ENCODE results near the gene FAM76A. TPM values are rescaled to one million over a fixed set of nuclear protein-coding genes. Genes with fewer than 3 reads are reported as not detected.
"Not testable (repeated sequence)": the region's sequence is repeated elsewhere in the genome, so short reads cannot be mapped to it uniquely, and the experiment has no call there.

FAM76A gene
- total RNA-seq, 1 donor from 2014 or later: 10.9 TPM

GRCh38 chr1:27724961-27725373, 794 bp upstream of the FAM76A start:
- DNase-seq: no peak

GRCh38 chr1:27726173-27727044, 648 bp downstream of the FAM76A start:
- DNase-seq: no peak

DNA sequence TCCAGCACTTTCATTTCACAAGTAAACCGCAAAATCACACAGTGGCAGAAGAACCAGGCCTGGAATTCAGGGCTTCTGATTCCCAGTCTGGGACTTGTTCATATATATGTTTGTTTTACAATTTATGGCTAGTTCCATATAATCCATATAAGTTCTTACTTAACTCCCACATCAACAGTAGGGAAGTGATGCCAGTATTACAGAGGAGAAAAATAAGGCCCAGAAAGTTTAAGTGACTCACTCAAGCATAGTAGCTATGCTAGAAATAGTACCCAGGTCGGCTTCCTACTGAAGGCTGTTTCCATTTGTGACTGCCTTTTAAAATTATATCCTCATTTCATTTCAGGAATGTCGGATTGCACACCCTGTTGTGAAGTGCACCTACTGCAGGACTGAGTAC, 1.4 kb downstream of the FAM76A start:
- DNase-seq: no peak

DNA sequence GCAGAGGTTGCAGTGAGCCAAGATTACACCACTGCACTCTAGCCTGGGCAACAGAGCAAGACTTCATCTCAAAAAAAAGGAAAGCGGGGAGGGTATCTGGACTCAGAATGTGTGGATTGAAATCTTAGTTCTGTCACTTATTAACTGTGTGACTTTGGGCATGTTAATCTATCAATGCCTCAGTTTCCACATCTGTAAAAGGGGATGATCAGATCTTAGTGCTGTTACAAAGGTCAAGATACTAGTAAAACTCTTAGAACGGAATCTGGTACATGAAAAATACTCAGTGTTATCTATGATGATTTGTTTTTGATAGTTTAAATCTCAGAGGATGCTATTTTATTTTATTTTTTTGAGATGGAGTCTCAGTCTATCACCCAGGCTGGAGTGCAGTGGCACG, 10.5 kb downstream of the FAM76A start:
- no peak for DNase-seq

DNA sequence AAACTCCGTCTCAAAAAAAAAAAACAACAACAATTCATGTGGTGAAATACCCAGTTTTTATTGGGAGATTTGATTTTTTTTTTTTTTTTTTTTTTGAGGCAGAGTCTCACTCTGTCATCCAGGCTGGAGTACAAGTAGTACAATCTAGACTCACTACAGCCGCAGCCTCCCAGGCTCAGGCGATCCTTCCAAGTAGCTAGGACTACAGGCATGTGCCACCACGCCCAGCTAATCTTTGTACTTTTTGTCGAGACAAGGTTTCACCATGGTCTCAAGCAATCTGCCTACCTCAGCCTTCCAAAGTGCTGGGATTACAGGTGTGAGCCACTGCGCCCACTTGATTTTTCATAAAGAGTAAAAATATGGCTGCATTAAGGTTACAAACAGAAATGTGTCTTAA, 15.4 kb downstream of the FAM76A start:
- no peak for DNase-seq

- DNase-seq: no peak
Observed at GRCh38 chr1:27744556-27744955, 18.8 kb downstream of the FAM76A start.

- no peak for DNase-seq
Observed at GRCh38 chr1:27745466-27745865, 19.7 kb downstream of the FAM76A start.

DNA sequence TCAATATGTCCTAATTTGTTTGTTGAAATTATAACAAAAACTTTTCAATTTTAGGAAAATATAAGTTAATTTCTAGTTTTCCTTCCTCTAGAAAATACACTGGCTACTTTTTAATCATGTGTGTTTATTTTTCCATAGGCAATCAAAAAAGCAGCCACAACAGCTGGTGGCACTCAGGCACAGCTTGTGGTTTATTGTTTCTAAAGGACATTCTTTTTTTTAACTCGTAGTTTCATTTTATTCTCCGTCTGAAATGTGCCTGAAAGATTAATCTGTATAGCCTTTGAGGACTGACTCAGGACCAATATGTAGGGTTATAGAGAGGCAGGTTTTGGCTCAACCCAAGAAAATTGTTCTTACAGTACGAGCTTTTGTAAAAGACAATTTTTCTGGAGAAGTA, 26.6 kb downstream of the FAM76A start:
- no peak for DNase-seq

DNA sequence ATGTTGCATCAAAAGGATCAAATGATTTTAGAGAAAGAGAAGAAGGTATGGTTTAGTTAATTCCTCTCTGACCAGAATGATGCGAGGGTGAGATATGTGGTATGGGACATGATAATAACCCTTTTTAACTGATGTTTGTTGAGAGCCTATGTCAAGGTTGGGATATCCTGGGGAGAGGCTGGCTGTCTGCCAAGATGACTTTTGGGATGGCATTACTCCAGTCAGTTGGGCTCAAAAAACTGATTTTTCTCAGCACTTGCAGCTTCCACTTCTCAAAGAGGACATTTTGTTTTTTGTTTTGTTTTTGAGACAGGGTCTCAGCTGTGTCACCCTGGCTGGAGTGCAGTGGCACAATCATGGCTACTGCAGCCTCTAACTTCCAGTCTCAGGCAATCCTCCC, 29.5 kb downstream of the FAM76A start:
- DNase-seq: no peak

DNA sequence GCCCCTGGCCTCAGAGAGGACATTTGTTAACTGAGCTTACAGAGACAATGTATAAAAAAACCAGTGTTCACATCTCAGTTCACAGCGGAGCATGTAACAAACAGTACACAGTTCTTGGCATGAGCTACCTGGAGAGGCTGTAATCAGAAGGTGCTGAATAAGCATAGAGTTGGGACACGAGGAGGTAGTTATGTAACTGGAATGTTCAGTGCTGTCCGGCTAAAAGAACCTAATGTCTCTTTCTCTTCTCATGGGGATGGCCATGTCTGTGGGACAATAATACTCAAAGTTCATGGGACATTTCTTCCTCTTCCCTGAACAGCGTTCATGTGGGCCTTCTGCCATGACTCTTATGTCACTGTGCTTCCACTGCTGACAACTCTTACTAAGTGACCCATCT, 30.1 kb downstream of the FAM76A start:
- DNase-seq: no peak

DNA sequence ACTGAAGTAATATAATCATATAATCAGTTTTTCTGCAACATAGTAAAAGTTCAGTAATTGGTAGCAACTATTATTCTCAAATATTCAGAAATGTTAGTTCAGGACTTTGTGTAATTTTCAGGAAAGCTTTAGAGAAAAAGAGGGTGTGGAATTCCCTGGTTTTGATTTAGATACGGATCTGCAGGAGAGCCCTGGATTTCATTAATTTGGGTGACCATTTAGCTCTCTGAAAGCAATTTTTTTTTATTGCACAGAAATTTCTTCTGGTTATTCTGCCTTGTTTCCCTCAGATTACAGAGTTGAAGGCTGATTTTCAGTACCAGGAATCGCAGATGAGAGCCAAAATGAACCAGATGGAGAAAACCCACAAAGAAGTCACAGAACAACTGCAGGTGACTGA, 33.5 kb downstream of the FAM76A start:
- DNase-seq: no peak

DNA sequence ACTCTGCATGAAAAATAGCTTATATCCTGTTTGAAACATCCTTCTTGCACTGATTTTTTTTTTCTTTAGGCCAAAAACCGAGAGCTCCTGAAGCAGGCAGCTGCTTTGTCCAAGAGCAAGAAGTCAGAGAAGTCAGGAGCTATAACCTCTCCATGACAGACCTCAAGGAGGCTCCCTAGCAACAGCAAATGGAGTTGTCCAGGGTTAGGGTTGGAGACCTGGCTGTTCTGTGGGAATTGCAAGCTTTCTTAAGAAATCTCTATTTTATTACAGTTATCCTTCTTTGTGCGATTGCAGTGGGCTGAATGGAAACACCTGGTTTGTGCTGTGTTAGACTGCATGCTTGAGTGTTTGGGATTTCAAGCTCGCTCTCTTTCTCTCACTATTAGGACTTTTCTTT, 34.7 kb downstream of the FAM76A start:
- DNase-seq: no peak

DNA sequence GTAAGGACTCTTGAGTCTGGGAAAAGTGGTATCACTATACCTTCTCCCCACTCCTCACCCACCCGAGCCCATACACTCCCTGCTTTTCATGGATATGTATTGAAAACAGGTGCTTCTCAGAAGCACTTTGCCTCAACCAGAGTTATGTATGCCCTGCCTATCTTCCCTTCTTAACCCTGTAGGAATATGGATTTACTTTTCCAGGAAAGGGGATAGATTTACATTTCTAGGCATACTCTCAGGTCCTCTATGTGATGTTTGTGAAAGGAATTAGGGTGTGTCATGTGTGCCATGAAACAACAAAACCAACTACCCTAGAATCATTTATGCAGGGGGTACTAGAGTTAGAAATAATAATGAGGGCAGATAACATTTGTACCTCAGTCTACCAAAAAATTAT, 36.3 kb downstream of the FAM76A start:
- no peak for DNase-seq

GRCh38 chr1:27763358-27763757, 37.6 kb downstream of the FAM76A start:
- no peak for DNase-seq

- DNase-seq: peak; percentile 3
Observed at GRCh38 chr1:27770293-27770830, 44.6 kb downstream of the FAM76A start.

- DNase-seq: peak; percentile 64
Observed at GRCh38 chr1:27772036-27772931, 46.5 kb downstream of the FAM76A start.

- peak; percentile 99 for DNase-seq
Observed at GRCh38 chr1:27772932-27773825, 47.4 kb downstream of the FAM76A start, which contains the start of gene STX12. Gene STX12 (plus strand): TSS chr1:27773219. CDS start chr1:27773308, 89 bp downstream.

DNA sequence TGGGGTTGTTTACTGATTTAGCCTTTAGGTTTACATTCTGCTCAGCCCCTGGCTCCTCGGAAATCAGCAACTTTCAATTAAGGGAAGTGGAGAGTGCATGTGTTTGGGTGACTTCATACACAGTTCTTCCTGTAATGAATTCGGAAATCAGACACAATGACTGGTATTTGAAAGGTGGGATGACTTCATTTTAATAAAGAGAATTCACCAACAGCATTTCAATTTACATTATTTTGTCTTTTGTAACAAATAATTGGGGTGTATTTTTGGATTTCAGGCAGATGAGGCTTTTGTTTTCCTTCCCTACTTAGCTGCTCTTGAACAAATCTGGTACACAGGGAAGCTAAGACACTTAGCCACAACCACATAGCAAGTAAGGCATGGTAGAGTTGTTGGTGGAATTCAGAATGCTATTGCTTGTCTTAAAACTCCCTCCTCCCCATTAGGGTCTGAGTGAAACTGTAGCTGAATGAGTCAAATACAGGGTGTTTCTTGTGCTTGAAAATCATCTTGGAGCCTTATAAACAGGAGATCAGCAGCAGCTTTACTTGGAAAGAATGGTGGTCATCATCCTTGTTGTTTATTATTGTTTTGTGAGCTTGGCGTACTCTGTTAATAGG, 48.2 kb downstream of the FAM76A start:
- no peak for DNase-seq

- DNase-seq: no peak
Observed at GRCh38 chr1:27774654-27775053, 48.9 kb downstream of the FAM76A start.

DNA sequence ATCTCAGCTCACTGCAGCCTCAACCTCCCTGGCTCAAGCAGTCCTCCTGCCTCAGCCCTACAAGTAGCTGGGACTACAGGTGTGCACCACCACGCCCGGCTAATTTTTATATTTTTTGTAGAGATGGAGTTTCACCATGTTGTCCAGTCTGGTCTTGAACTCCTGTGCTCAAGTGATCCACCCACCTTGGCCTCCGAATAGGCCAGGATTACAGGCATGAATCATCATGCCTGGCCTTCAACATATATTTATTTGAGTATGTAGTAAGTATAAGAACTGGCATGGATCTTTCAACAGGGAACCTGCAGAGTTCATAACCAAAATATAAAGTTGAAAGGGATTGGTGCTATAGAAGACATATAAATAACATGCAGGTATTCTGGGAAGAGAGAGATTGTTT, 49.6 kb downstream of the FAM76A start:
- not testable (repeated sequence) for DNase-seq

DNA sequence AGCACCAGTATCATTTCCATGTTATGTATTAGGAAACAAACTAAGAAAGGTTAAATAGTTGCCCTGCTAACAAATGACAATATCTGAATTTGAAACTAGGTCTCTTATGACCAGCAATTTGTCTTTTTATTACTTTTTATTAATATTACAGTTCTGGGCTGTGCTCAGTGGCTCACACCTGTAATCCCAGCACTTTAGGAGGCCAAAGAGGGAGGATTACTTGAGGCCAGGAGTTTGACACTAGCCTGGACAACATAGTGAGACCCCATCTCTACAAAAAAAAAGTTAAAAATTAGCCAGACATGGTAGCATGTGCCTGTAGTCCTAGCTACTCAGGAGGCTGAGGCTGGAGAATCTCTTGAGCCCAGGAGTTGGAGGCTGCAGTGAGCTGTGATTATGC, 50.5 kb downstream of the FAM76A start:
- DNase-seq: not testable (repeated sequence)

Measured in skin of body (tissue), 2 donors.